GM18526 (cell line): ENCODE results near the gene LNP1.

Experiments
- POLR2A ChIP-seq: IDR thresholded peaks from 3 replicates; pipeline ENCODE4 v1.6.1; 2011; ENCODE audit not compliant: insufficient read length; ENCODE audit errors: extremely low read depth

LNP1 gene

DNA sequence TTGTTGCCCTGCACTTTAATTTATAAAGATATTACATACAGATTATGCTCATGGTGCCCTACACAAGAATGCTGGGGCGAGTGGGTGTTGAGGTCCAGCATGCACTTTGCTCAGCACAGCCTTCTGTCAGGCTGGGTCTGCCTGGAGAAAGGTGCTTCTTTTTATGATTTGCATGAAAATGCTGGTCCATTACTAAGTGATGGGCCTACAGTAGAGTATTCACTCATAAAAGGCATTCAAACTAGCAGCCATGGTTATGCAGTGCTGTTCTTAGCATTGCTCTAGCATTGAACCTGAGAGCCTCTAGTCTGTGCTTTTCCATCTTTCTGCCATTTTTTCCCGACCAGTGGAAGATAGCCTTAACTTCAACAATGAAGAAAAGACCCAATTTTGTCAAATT lies 12.3 kb downstream of the LNP1 start:
- TF ChIP-seq POLR2A: no peak

DNA sequence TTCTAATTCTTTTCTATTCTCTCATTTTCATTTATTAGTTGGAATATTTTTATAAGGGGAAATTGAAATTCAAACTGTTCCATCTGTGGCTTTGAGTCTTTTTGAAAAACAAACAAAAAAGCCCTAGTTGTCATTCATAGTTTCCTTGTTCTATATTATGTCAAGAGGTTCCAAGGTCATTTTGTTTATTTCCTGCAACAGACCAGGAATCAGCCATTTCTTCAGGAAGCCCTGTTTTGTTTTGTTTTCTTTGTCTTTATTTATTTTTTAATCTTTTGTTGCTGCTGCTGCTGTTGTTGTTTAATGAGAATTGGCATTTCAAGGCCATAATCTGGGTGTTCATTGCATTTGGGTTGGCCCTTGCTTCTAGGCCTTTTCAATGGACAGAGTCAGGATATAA lies 14.8 kb downstream of the LNP1 start:
- TF ChIP-seq POLR2A: no peak

DNA sequence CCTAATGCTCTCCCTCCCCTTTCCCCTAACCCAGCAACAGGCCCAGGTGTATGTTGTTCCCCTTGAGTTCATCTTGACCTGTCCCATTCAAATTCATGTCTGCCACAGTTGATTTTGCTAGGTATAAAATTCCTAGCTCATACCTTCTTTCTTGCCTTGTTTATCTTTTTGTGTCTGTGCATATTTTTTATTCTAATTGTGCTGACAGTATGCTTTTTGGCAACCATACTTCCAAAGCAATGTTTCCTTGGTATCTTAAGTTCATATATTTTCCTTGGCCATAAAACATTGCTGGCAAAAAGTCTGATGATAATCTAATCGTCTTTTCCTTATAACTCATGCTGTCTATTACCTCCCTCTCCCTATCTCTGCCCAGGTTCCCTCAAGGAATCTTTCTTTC lies 15.5 kb downstream of the LNP1 start:
- no peak for TF ChIP-seq POLR2A

DNA sequence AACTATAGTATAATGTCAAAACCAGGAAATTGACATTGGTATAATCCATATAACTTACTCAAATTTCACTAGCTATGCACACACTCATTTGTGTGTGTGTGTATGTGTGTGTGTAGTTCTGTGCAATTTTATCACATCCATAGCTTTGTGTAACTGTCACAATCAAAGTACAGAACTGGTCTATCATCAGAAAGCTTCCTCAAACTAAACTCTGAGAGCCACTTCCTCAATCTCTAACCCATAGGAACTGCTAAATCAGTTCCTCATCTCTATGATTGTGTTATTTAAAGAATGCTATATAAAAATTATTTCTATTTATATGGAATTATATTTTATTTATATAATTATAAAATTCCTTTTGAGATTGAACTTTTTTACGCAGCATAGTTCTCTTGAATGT lies 18.1 kb downstream of the LNP1 start:
- TF ChIP-seq POLR2A: no peak

DNA sequence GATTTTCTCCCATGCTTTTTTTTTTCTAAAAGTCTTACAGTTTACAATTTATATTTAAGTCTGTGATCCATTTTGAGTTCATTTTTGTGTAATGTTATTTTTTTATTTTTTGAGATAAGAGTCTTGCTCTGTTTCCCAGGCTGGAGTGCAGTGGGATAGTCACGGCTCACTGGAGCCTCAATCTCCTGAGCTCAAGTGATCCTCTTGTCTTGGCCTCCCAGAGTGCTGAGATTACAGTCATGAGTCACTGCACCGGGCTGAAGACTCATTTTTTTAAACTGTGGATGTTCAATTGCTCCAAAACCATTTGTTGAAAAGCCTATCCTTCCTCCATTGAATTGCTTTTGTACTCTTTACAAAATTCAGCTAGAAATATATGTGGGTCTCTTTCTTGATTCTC lies 19.5 kb downstream of the LNP1 start:
- TF ChIP-seq POLR2A: no peak

DNA sequence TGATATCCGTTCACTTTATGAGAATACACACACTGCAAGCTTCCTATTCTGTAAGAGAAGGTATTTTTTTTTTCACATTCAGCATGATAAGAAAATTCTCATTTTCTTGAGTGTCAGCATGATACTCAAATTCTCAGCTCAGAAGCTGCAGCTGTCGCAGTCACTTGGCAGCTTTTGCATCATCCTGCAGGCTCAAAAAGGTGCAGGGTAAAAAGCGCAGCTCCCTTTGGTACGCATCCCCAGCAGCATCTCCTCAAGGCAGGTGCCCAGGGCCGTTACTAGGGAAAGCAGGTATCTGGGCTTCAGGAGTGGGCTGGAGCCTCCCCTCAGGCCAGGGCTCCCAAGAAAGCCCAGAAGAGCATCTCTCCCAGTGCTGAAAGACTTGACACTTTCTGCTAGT lies 22.3 kb downstream of the LNP1 start:
- no peak for TF ChIP-seq POLR2A

DNA sequence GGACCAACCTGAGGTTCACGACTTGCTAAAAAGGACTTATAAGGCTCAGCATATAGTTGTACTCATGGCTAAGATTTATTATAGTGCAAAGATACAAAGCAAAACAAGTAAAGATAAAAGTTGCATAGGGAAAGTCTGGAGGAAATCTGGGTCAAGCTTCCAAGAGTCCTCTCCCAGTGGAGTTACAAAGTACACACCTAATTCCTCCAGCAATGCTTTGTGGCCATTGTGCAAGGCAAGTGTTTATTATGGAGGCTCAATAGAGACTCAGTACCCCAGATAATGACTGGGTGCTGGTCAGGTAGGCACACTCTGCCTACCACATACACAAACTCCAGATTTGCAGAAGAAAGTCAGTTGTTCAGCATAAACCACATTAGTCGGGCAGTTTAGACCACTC lies 22.9 kb downstream of the LNP1 start:
- TF ChIP-seq POLR2A: no peak

DNA sequence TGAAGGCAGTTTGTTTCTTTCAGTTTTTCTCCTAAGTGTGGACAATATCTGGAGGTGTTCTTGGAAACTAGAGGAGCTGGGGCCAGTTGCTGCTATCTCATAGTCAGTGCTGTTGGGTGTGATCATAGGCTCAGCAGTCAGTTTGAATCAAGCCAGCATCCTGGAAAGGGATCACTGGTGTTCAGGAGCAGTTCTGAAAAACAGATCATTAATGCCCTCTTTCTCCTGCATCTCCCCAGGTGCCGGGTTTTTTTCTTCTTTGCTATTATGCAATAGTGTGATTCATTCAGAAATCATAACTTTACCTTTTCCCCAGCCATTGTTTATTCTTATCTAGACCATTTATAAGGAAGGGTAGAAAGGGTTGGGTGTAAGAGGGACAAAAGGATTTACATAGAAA lies 24.0 kb downstream of the LNP1 start:
- TF ChIP-seq POLR2A: no peak

DNA sequence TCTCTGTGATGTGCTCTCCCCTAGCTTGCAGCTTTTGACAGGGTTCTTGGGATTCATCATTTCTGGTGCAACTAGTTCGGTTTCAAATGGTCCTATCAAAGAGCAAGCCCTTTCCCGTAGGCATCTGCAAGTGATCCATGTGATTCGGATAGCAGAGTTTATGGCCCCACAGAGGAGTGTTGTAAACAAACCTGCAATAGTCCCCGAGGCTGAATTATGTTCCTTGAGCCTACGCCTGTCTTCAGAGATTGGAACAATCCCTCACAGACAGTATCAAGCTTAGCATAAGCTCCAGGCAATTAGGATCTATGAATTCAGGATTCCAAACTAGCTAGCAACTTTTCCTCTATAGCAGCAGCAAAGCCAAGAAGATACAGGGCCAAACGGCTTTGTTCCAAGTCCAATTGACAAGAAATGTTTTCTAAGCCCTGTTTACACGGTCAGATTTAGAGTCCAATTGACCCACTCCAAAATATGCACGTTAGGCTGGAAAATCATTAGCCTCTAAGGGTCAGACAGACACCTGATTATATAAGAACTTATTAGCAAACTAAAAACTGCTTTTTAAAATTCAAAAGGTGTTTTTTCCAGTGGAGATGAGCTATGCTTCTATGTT lies 24.8 kb downstream of the LNP1 start:
- no peak for TF ChIP-seq POLR2A

DNA sequence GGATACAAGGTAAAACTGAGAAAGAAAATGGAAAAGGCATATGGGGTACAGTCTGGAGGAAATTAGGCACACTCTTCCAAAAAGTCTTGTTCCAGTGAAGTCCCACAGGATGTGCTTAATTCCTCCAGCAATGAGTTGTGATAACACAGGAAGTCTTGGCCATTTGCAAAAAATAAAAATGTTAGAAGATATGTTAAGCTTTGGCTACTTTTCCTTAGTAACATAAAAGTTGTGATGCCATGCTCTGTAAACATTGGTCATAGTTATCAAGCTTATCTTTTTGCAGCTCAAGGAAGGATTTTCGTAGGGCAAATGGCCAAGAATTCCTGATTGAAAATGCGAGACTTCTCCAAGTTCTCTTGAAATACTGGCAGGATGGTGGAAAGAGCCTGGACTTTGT lies 26.4 kb downstream of the LNP1 start:
- TF ChIP-seq POLR2A: no peak

DNA sequence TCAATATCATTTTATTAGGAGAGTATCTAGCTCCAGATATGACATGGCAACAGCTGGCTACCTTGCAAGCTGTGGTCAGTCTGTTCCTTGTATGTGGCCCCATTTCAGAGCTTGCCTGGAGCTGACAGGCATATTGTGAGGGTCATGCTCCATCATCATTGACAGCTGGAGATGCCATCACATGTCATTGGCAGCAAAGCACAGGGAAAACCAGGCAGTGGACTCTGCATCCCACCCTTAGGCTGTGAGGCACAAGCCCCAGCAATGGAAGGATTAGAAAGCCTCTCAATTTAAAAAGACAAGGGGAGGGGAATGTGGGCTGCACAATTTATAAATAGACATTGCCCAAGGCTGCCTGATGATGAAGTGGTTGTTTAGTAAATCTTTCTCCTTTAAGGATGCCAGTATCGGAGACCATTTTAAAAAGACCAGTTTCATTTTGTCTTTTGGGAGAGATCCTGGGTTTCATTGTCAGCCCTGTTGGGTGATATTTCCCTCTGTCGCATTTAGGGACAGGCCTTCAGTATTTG lies 27.9 kb downstream of the LNP1 start:
- TF ChIP-seq POLR2A: no peak

DNA sequence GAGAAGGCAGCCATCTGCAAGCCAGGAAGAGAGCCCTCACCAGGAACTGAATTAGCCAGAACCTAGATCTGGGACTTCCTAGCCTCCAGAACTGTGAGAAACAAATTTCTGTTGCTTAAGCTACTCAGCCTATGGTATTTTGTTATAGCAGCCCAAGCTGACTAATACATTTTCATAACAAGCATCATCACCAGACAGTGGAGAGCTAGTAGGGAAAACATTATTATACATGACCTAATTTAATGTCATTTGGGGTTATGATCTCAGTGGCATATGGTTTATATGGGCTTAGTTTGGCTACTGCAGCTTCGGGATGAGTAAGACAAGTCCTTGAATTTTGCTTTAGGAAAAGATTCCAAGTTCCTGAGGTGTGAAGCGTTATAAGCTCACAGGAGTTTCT lies 35.6 kb downstream of the LNP1 start:
- TF ChIP-seq POLR2A: no peak

DNA sequence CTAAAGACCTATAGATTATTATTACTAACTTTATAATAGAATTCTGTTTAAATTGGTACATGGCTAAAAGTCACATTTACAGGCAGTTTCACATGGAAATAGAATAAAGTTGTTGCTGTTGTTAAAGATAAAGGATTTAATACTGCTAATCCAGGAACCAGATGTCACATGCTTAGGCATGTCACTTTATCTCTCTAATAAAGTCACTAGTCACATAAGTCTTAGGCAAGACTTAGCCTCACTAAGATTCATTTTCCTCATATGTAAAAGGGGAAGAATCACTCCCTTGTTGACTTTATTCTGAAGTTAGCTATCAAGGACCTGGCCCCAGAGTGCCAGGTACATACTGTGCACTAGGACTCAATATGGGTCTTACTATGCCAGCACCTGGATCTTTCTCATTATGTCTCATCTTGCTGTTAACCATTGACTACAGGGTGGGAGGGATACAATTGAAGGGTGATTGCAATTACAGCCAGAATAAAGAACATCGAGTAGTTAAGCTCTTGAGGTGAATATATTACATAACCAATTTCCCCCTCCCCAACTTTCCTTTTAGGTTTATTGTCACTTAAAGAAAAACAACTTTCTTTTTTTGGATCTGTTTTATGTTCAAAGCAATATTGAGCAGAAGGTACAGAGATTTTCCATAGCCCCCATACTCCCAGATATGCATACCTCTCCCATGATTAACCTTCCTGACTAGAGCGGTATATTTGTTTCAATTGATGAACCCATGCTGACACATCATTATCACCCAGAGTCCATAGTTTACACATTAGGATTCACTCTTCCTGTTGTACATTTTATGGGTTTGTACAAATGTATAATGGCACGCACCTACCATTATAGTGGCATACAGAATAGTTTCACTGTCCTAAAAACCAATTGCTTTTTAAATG lies 36.6 kb downstream of the LNP1 start:
- no peak for TF ChIP-seq POLR2A

DNA sequence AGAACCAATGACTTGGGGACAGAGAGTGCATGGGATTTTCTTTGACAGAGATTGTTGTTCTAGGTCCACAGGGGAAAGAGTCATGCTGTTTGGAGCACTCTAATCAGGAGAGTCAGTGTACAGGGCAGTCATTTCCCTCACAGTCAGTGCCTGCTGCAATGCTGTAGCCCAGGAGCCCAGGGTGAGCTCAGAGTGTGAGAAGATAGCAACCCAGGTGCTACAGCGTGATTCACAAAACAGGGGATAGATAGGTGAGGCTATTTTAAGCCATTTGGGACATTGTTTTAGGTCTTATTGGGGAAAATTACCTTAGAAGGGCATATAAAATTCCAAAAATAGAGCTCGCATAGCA lies 37.3 kb downstream of the LNP1 start:
- no peak for TF ChIP-seq POLR2A

DNA sequence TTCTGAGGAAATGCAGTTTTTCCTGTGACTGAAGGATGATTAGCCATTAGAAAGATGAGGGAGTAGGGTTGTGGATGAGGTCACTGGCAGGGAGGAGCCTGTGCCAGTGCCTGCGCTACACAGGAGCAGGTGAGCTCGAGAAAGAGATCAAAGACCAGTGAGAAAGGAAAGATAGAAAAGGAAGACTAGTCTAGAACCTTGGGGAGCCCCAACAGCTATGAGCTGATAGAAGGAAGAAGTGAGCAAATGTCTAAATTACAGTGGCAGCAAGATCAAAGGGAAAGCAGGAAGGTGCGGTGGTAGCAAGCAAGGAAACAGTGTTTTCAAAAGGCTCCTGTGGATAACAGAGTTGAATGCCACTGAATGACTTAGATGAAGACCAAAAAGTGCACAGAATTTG lies 39.6 kb downstream of the LNP1 start:
- no peak for TF ChIP-seq POLR2A

DNA sequence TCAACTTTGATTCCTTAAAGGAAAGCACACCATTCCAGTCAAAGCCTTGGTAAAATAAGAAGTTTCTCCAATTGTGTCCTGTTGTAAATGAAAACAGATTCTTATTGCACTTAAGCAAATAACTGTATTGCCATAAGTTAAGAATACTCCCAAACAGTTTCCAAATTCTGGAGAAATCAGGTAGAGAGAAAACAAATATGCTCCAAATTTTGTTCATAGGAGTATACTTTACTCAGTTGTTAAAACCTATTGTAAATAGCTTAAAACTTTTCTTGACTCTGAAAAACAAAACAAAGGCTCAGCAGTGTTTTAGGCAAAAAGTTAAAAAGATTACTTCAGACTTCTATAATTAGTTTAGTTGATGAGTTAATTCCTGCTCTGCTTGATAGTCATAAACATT lies 42.4 kb downstream of the LNP1 start:
- no peak for TF ChIP-seq POLR2A

DNA sequence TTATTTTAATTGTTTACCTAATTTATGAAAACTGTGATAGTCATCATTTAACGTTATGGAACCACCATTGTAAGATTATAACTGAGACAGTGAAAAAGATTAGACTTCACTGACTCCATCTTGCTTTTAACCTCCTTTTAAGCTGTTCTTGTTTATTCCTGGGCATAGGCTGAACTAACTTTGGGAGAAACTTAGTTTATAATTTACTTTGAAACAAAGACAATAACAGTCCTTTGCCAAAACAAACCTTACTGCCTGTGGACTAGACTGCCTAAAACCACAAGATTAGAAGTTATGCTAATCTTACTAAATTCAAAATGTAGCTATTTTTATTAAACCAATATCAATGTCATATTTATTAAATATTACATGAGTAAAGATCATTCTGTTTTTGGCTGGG lies 46.7 kb downstream of the LNP1 start:
- TF ChIP-seq POLR2A: no peak
